T follicular helper cell (primary cell): ENCODE measurements around the gene CHD6.

ENCODE experiments used
- DNase-seq: peaks from one replicate; pipeline ENCODE4 v3.0.0-alpha.2; 2020; ENCODE audit warnings: low read depth

The CHD6 gene

DNA sequence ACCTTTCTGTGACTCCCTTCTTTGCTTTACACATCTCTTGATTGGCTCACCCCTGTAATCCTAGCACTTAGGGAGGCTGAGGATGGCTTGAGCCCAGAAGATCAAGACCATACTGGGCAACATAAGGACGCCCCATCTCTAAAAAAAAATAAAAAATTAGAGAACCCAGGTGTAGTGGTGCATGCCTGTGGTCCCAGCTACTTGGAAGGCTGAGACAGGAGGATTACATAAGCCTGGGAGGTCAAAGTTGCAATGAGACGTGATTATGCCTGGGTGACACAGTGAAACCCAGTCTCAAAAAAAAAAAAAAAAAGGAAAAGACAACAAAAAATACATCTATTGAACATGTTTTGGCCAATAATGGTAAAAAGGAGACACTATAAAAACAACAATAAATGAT lies 37.8 kb downstream of the CHD6 start:
- no peak for DNase-seq

DNA sequence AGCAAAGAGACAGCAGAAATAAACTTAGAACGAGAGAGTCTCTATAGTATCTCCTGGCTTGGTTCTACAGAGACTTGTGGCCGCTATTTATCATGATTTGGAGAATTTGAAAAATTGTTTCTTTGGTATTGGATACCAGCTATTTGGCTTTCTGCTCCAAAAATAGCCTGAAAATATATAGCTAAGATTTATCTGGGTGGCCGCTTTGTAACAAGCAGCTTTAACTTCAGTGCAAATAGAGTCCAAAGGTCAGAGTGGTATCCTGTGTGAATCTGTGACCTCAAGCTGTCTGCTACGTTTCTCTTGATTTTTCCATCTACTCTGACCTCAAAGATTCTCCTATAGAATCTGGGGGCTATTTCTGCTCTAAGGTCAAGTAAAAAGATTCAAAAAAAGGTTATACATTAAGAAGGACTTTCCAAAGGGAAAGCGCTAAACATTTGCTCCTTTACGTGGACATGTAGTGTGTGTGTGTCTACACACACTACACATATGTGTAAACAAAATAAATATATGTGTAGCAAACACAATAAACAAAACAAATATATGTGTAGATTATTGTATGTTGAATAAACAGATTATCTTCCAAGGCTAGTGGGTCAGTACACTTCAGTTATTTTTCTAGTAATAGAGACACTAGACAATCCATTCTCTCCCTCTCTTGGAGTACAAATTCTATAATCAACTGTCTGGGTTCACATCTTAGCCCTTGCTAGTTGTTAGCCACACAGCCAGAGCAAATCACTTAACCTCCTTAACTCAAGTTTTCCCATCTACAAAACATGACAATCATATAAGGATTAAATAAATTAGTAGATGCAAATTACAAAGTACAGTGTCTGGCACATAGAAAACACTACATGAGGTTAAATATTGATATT lies 40.8 kb downstream of the CHD6 start:
- DNase-seq = no peak

DNA sequence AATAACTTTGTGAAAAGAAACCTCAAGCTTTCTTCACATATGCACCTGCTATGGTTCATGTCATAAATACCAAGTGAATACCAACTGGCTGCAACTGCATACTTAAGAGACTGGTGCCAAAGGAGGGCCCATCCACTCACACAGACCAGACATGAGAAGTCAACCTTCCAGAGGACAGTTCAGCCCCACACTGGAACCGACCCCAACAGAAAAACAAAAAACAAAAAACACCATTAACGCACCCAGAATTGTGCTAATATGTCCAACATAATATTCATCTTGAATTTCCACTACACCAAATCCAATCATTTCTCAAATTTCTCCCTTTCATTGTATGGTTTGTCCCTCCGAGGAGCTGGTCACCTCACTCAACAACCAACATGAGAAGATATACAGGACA lies 42.8 kb downstream of the CHD6 start:
- no peak for DNase-seq

DNA sequence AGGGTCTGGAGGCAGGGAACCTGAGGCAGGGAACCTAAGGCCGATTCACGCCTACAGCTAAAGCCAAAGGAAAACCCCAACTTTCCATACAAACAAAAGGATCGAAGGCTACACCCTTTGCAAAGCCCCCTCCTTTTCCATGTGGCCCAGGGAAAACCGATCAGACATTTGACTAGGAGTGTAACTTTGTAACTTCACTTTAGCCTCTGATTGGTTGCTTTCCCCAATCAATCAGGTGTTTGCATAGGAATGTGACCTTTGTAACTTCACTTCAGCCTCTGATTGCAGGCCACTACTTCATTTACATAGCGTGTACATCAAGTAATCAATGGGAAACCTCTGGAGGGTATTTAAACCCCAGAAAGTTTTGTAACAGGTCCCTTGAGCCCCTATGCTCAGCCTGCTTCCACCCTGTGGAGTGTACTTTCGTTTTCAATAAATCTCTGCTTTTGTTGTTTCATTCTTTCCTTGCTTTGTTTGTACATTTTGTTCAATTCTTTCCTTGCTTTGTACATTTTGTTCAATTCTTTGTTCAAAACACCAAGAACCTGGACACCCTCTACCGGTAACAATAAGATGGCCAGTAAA lies 43.3 kb downstream of the CHD6 start:
- DNase-seq = no peak

DNA sequence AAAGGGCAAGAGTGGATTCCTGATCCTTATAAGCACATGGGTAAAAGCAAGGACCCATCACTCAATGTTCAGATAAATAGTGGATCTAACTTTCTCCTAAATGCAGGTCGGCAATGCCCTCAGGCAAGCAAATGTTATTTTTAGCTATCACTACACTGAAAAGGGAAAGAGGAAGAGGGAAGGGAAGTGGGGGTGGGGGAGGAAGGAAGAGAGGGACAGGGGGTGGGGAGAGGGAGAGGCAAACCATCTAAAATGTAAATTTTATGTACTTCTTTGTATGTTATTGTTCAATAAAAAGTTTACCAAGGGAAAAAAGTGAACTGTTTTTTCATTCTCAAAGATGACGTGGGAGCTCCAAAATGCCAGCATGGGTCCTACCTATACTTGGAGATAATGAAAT lies 44.2 kb downstream of the CHD6 start:
- DNase-seq = no peak

DNA sequence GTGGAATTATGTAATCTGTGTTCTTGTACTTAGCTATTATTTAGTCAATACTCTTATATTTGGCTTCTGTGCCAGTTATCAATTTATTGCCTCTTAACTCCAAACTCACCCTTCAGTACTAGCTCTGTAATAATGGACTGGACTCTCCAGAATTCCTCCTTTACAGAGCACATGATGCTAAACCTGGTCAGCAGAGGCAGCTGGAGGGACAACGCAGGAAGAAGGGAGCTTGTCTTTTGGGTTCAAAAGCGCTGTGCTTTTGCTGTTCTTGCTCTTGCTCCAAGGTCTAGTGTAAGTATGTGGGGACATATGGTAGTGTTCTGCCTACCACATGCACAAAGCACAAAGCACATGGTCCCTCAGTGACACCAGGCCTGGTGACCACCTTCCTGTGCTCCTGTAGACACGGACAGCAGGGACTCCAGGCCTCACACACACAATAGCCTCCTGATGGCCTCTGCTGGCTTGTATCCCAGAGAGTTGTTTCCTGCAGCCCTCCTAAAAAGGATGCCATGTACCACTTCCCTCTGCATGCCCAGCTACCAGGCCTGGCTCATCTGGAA lies 46.1 kb downstream of the CHD6 start:
- no peak for DNase-seq

DNA sequence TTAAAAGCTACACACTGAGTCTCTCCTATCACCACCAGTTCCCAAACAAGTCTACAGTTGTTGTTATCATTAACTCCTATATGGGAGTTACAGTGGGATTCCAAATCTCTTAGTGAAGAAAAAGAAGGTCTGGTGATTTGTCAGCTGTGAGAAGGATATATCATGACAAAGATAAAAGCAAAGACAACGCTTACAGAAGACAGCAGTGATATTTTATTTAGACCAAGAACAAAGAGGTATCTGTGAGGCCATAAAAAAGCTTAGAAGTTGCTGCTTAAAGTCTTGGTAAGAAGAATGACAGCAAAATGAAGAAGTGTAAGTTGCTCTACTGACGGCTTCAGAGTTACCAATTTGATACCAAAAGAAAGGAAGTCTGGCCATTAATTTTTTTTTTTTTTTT lies 47.2 kb downstream of the CHD6 start:
- DNase-seq = no peak

DNA sequence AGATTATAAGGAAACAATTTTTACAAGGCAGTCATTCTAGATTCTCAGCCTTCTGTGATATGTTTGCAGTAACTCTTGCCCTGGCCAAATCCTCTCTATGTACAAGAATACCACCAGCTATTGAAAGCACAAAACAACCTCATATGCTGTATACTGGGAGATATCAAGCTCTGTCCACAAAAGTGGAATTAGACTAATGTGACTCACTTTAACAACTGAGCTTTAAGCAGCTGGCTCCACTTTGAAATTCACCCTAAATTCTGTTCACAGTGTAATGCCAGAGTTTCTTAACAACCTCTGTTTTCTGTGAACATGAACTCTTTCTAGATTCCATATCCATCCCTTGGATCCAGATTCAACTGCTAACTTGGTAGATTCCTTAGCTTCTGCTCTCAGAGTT lies 47.6 kb downstream of the CHD6 start:
- DNase-seq = no peak

DNA sequence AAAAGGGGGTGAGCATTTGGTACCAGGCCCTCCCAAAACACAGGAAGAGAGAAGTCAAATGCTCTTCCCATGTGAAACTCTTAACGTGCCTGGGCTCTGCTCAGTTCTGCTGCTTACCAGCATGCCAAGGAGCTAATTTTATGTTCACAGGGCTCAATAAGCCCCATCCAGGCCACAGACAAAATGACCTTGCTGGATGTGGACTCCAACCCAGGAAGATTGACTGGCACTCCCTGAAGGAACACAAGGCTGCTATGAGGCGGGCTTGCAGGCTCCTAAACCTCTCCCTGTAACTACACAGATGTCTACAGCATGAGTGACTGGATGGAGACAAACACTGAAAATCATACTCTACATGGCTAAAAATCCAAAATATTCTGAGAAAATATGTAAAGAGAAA lies 50.6 kb downstream of the CHD6 start:
- DNase-seq = no peak

DNA sequence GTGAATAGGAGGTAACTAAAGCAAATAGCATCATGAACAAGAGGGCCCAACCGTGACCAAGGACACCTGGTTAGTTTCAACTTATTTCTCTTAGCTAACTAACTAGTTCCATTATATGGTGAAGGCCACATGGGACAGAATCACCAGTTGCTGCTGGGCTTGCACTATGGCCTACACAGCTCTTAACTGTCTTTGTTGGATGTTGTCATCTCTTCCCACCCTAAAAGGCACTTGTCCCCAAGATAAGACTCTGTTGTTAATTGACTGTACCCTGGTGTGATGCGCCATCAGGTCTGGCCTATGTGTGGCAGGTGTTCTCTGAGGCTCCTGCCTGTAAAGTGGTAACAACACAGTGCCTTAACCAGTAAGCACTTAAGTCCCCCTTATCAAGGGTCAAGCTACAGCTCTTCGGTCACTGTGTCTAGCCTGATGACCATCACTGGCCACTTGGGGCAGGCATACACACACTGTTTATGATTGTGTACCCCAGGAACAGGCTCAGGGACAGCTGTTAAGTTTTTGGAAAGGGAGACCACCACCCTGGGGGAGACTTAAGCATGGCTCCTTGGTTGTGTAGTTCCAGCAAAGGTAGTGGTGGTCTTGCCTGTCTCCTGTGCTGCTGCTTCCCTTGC lies 51.2 kb downstream of the CHD6 start:
- no peak for DNase-seq

DNA sequence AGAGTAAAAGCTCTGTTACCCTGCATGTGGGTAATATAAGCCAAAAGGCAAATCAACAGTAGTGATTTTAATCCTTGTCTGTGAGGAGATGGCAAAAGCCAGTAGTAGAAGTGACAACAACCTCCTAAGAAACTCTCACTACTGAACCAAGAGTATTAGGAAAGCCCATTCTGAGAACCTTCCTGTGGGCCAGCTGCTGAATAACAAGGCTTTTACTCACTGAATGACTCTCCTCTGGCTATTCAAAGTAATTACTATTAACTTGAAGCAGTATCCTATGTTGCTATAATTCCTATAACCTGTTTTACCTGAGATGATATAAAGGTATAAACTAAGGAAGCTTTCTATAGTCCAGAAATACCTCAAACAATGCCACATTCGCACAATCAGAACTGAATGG lies 55.1 kb downstream of the CHD6 start:
- DNase-seq = no peak

DNA sequence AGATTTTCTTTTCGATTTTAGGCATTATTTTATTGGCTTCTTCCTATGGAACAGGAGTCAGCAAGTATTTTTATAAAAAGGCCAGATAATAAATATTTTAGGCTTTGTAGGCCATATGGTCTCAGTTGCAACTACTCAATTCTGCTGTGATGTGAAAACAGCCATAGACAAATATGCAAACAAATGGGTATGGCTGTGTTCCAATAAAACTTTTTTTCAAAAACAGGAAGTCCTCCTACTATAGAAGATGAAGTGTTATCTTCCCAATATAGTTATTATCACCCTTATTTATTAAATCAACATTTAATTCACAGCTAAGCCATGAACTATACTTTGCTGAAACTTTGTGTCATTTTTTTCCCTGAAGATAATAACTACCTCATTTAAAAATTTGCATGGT lies 57.2 kb downstream of the CHD6 start:
- no peak for DNase-seq

DNA sequence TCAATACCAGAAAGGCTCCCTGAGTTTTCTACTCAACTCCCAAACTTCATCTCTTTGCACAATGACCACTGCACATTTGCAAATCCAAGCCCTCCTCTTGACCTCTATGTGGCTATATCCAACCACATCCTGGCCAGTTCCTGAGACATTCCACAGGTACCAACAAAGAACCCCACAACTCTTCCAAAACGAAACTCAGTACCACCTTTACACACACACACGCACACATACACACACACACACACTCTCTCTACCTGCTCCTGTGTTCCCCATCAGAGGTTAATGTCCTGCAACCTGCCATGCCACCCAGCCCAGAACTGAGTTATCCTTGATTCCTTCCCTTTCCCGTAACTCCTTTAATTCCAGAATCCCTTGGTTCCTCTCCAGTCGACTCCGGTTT lies 58.5 kb downstream of the CHD6 start:
- no peak for DNase-seq

DNA sequence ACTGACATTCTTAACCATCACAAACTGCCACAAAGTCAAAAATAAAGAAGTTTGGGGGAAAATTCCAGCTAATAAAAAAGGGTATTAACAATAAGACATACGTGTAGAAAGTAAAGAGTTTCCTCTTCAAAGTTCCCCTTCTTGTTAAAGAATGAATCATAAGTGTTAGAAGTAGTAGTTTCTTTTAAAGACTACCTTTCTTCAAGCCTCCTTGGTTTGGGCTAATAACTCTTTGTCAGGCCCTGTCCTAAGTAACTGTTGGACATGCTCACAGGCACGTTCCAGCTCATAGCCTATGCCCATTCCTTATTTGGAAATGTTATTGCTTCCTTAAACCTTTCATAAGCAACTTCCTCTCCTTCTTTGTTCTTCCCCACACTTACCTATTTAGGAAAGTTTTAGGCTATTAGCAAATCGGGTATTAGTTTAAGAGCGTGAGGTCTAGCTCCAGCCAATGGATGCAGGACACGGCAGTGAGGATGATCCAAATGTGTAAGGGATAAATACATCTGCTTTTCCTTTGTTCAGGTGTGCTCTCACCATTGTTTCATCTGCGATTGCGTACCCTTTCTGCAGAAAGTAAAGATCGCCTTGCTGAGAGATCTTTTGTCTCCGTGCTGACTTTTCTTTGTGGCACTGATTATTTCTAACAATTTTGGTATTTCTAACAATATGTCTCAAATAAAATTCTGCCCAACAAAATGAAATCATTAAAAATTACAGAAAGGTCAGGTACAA lies 64.9 kb downstream of the CHD6 start:
- no peak for DNase-seq

DNA sequence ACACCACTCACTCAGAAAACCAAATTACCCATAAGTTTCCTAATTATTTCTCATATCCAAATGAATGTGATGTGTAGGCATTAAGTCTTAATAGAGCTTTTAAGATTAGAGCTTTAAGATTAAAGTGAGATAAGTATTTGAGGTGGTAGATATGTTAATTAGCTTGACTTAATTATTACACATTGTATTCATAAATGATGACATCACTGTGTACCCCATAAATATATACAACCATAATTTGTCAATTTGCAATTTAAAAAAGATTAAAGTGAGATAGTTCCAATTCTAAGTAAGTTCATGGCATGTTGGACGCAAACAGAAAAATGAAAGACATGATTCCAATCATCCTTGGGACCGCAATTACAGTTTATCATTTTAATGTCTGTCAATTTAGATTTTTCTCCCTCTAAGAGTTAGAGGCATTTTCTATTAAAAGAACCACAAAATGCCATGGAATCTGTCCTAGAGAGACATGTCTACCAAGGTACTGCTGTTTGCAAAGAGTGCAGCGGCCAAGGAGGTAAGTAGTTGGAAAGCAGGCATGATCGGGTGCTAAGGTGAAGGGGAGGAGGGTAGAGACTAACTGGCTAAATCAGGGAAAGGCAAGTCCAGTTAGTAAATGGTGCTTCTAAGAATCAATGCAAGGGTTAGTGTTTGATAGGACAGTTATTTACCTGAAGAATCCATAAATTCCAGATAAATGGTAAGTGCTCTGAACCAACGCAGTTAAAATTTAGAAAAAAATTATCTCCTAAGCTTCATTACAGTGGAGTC lies 65.7 kb downstream of the CHD6 start:
- DNase-seq = no peak

DNA sequence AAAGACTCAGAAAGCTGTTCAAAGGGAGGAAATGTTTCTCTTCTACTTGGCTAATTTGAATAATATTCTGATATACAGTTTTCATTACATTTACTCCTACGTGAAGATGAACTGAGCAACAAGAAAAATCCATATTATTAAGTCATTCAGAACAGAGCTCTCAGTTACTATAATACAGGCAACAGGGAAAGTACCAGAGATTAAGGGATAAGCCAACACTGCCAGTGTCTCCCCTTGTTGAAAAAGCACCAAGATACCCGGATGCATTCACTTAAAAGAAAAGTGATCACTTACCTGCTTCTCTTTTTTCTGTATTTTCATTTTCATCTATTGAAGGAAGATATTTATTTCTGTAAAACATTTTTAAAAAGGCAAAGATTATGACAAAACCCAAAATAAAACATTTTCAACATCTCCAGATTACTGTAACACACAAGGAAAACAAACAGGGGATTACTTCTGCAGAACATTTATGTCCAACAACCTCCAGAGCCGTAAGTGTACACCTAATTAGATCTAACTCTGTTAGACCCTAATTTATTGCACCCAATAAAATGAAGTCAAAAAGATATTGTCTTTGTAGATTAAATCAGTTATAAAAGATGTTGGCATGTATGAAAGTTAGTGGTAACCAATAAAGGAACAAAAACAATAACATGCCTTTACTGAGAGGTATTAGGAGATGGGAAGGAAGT lies 67.0 kb downstream of the CHD6 start:
- DNase-seq = no peak

DNA sequence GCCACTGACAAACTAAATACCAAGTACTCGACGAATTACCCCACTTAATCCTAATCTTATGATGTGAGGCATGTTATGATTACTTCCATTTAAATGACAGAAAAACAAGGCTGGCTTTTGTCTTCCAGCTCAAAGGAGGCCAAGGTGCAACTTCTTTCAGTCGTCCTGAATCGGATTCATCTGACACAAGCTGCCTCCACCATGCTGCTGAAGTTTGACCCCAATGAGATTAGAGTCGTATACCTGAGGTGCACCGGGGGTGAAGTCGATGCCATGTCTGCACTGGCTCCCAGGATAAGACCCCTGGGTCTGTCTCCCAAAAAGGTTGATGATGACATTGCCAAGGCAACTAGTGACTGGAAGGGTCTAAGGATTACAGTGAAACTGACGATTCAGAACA lies 71.0 kb downstream of the CHD6 start:
- DNase-seq = no peak

DNA sequence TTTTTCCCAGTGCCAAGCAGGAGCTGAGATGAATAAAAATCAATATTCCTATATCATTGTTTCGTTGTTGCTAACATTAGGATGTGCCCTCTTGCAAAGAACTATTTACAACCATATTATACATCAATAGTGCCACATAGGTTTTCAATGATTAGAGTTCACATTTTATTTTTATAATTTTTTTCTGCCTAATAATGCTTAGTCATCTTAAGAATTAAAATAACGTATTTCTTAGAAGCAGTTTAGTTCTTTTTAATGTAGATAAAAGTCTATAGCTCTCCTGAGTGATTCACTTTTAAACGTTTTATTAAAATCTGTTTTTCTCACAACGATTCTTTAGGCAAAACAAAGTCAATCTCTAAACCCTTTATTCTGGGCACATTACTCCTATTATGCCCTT lies 71.6 kb downstream of the CHD6 start:
- no peak for DNase-seq

DNA sequence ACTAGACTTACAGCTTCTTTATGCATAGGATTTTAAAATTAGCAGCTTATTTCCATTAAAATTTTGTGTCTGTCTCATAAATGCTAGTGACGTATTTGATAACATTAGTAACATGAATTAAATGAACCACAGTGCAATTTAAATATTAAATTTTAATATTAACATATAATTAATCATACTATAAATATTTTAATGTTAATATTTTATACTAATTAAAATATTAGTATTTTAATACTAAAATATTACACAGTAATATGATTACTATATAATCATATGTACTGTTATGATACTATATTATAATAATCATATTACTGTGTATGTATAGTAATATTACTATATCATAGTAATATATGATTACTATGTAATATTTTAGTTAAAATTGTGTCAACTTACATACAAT lies 73.7 kb downstream of the CHD6 start:
- no peak for DNase-seq

DNA sequence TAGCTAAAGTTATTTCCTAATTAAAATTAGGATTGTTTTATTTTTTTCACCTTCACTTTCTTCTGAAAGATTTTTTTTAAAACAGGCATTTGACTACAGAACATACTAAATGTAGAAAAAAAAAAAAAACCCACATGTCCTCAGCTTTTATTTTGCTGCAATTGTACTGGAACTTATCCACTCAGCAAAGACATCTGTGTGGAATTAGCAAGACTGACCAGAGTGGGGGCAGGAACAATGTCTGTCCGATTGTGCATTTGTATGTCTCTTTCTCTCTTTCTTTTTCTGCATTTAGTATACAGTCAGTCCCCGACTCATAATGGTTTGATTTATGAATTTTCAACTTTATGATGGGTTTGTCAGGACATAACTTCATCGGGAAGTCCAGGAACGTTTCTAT lies 77.3 kb downstream of the CHD6 start:
- DNase-seq = no peak

DNA sequence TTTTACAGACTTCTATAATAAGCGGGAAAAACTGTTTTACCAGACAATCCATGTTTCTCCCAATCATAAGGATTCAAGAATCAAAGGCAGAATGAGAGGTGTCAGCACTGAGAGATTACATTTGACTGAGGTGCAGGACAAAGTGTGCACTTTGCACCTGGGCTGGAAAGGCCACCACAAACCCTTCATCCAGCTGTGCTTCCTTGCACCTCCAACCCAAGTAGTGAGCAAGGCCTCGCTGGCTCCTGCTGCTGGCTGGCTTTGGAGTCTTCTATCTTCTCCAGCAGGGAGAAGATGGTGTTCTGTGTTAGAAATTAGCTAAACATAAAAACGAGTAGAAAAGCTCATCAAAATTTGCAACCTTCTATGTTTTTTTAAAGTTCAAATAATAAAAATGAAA lies 77.7 kb downstream of the CHD6 start:
- DNase-seq = no peak
